ENCODE measurements around the gene ADAMTS17. TPM values are rescaled to one million over a fixed set of nuclear protein-coding genes. Genes with fewer than 3 reads are reported as not detected.

ADAMTS17 gene
- polyA plus RNA-seq, 3 donors = 0.11 to 2.6 (median 0.76) TPM

DNA sequence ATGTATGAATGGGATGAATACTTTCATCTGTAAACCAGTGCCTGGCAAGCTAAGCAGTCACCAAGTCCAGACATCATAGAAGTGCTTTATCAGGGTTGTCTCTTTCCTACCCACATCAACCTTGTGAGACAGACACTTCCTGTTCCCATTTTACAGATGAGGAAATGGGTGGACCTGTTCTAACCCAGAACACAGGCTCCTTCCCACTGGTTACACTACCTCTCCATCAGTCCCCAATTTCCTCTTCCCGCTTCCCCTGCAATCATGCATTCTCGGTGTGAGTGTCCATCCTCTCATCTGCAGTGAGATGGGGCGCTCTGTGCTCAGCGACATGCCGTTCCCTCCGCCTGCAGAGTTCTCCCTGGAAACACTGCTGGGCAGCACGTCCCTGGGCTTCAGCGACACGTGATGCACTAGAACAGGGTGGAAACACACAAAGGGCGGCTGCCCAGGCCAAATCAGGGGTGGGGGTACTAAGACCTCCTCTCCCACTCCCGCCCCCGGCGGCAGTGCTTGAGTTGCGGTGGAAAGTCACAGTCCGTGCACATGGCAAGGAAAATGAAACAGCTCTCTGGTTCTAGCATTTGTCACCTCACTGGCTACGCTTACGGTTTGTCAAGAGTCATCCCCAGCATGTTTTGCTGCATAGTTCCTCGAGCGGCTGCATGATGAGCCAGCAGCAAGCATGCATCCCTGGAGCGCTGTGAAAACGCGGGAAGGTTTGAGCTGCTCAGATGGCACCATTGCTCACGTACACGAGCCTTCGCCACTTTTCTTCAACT lies 201.1 kb downstream of the ADAMTS17 start:
- H3K27ac ChIP-seq (ENCODE audit: low read depth, low read length) = no peak overlapping the region
- 84 to 88% (median 86%) methylated on average over 25 of the region's 25 CpGs for WGBS, 3 donors

DNA sequence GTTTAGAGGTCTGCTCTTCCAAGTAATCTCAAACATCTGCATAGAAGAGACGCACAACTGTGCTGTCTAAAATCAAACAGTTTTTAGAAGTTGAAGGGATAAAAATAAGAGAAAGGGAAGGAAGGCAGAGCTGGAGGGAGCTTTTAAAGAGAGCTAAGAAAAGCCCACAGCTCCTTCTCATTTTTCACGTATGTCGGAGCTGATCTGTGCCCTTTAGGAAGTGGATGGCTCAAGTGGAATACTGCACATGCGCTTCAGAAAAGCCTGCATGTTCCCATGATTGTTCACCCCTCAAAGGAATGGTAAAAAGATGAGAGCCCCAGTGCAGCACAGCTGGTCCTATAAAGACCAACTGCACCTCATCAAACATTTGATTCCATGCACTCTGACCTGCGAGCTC lies 207.2 kb downstream of the ADAMTS17 start:
- WGBS, 3 donors = 48 to 80% (median 50%) methylated on average over 5 of the region's 5 CpGs
- no peak overlapping the region for H3K27ac ChIP-seq (ENCODE audit: low read depth, low read length)

DNA sequence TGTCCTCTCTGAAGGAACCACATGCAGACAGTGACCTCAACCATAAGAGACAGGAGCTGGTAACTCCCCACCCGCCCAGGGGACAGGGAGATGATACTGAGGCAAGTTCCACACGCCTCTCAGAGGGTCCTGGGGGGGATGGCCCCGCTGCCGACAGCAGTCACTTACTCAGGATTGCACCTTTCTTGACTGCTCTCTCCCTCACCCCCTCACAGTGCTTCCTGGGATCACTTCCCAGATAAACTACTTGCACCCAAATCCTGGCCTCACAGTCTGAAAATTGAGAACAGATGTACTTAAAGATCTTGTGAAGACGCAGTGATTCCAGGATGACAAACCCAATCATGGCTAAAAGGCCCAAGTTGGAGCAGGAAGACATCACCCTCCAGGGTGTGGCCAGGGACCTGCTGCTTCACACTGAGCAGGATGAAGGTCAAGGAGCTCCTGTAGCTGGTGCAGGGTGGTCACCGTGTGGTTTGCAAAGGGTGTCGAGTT lies 207.6 kb downstream of the ADAMTS17 start:
- no peak overlapping the region for H3K27ac ChIP-seq (ENCODE audit: low read depth, low read length)
- 62 to 80% (median 68%) methylated on average over 7 of the region's 7 CpGs for WGBS, 3 donors

DNA sequence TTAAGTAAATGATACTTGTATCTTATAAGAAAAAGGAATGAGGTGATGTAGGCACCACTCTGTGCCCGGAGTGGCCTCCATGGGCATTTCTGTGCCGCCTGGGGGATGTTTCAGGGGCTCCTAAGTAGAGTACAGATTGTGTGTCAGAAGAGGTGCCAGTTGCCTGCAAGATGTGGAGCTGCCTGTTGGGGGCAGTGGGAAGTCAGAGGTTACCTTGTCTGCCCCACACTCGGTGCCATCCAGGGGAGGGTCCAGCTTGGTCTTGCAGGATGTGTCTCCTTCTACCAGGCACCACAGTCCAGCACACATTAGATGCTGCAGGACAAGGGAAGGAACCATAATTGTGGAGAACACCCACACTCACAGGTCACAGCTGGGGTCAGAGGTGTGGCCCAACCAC lies 208.8 kb downstream of the ADAMTS17 start:
- H3K27ac ChIP-seq (ENCODE audit: low read depth, low read length) = no peak overlapping the region
- WGBS, 3 donors = 73 to 89% (median 84%) methylated on average over 3 of the region's 3 CpGs

DNA sequence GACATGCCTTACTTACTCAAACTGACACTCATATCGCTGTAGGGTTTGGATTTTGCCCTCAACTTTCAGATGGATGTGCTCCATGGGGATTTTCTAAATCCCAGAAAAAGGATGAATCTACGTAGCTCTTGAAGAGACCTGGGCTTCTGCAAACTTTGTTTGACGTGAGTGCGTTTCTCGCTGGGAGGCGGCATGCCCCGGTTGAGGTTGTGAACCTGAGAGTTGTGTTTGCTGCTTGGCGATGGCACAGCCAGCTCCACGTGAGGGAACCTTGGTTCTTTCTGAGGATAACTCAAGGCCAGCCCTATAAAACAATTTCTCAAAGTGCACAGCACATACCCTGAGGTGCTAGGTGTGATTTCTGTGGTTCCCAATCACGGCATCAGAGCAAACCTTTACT lies 209.5 kb downstream of the ADAMTS17 start:
- 91 to 92% (median 91%) methylated on average over 10 of the region's 10 CpGs for WGBS, 3 donors
- no peak overlapping the region for H3K27ac ChIP-seq (ENCODE audit: low read depth, low read length)

DNA sequence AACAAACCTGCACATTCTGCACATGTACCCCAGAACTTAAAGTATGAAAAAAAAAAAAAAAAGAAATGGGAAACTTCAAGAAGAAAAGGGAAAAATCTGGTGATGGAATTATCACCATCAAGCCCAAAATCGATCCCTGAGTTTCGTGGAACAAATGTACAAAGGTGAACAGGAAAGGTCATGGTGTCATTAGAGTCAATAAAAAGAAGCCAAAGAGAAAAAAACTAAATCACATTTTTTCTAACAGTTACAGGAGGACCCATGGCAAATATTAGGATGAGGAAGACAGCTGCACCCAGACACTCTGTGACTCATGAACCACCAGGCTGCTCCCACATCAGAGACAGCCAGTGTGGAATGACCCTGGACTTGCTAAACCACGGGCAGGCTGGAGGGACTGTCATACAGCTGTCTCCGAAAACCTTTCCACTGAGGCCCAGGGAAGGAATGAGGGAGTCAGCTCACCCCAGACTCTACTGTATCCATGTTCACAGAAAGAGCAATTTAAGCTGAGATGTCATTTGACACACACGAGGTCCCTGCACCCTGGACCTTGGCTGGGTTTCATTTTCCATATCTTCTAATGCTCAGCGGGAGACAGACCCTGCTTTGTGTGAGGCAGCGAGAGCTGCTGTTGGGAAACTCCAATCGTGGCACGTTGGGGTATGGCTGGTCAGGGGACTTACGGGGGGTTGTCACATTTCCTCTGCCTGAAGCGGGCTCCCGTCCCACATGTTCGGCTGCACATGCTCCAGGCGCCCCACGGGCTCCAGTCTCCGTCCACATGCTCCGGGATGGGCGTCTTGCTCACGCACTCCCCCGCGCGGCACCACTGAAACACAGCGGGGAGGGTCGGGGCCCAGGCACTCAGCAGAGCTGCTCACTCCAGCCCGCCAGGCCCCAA lies 210.2 kb downstream of the ADAMTS17 start:
- no peak overlapping the region for H3K27ac ChIP-seq (ENCODE audit: low read depth, low read length)
- WGBS, 3 donors = 66 to 67% (median 66%) methylated on average over 25 of the region's 25 CpGs

DNA sequence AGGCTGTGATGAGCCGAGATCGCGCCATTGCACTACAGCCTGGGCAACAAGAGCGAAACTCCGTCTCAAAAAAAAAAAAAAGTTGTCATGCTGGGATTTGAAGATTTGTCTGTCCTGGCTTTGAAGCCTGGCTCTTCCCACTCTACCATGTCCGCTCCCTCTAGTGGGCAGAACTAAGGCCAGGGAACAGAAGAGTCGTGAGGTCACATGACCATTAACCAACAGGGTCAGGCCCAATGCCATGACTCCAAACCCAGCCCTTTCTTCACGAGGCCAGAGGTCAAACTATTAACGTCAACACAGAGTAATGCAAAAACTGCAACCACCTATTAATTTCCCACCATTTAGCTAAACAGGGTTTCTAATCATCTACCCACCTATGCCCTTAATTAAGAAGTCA lies 212.1 kb downstream of the ADAMTS17 start:
- WGBS, 3 donors = 85 to 93% (median 89%) methylated on average over 9 of the region's 9 CpGs
- no peak overlapping the region for H3K27ac ChIP-seq (ENCODE audit: low read depth, low read length)

DNA sequence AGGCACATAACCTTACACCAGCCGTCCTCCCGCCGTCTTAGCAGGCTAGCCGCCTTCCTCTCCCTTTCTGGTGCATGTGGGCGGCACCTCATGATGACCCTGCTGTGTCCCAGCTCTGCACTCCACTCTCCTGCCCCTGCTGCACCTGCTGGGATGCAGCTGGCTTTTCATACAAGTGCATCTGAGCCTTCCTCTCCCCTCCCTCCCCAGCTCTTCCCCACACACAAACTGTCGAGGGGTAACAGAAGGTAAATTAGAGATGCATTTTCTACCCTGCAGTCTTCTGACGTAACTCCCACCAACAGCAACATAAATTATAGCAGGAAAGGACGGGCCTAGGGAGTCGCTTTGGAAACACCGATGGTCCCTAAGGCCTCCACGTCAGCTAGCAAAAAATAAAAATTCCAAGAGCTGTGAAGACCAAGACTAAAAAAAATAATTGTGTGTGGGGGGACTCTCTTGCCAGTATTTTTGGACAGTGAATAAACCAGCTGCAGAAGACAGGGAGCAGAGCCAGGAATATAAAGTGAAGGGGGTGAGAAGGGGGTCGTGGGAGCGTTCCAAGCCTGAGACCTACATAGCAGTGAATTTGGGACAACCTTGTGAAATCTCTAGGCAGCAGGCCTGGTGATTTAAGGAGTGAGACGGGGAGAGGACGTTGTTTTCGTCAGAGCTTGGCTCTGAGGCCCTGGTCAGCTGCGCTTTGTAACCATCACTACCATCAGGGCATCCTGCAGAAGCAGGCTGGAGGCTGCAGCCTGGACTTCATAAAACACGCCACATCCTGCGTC lies 216.2 kb downstream of the ADAMTS17 start:
- no peak overlapping the region for H3K27ac ChIP-seq (ENCODE audit: low read depth, low read length)
- 56 to 81% (median 60%) methylated on average over 19 of the region's 19 CpGs for WGBS, 3 donors

DNA sequence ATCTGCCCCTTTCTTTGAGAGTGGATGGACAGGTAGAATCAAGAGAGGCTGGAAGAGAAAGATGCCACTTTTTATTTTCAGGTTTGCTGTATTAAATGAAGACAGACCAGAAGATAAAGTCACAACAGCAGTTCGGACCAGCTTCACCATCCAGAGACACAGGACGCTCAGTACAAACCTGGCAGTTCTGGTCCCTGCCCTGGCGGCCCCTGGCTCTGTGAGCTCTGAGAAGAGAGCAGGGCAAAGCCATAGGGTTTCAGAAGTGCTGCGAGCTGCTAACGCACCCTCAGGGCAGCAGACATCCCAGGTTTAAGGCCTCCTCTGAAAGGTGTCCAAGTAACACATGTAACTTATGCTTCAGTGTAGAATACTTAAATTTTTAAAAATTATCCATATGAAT lies 216.8 kb downstream of the ADAMTS17 start:
- WGBS, 3 donors = 96 to 98% (median 97%) methylated on average over 5 of the region's 5 CpGs
- no peak overlapping the region for H3K27ac ChIP-seq (ENCODE audit: low read depth, low read length)

DNA sequence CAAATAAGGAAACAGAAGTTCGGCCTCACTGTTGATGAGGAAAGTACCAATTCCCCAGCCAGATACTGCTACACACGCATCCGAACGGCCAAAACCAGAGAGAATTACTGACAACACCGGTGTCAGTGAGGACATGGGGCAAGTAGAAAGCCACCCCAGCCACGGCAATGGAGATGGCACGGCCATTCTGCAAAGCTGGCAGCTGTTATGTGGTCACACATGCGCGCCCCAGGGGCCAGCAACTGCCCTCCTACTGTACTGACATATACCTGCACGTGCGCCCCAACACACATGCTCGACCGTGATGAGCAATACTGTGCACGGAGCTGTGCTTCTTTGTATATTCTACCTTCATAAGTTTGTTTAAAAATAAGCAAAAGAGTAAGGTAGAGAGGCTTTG lies 217.4 kb downstream of the ADAMTS17 start:
- H3K27ac ChIP-seq (ENCODE audit: low read depth, low read length) = no peak overlapping the region
- WGBS, 3 donors = 95% methylated on average over 14 of the region's 14 CpGs

DNA sequence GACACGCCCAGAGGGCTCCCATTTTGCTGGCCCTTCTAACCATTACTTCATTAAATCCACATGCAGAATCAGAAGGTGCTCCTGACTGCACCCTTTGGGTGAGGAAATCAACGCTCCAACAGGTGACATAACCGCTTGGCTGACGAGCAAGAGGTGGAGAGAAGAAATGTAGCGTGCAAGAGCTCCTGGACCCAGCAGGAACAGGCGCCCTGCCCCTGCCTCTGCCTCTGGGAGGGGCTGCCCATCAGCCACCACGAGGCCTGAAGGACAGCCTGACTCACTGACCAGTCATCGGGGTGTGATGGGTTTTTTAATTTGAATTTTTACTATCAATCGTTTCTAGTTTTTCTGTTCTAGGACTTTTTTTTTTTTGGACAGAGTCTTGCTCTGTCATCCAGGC lies 218.2 kb downstream of the ADAMTS17 start:
- WGBS, 3 donors = 78 to 94% (median 85%) methylated on average over 9 of the region's 9 CpGs
- no peak overlapping the region for H3K27ac ChIP-seq (ENCODE audit: low read depth, low read length)

DNA sequence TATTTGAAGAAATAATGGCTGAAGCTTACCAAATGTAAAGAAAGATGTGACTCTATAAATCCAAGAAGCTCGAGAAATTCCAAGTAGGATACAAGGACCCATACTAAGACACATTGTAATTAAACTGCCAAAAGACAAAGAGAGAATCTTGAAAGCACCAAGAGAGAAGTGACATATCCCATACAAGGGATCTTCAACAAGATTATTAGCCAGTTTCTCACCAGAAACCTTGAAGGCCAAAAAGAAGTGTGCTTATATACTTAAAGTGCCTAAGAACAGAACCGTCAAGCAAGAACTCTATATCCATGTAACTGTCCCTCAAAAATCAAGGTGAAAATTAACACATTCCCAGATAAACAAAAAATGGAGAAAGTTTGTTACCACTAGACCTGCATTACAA lies 220.5 kb downstream of the ADAMTS17 start:
- no peak overlapping the region for H3K27ac ChIP-seq (ENCODE audit: low read depth, low read length)
- WGBS, 3 donors = 87 to 98% (median 93%) methylated on average over 2 of the region's 2 CpGs

DNA sequence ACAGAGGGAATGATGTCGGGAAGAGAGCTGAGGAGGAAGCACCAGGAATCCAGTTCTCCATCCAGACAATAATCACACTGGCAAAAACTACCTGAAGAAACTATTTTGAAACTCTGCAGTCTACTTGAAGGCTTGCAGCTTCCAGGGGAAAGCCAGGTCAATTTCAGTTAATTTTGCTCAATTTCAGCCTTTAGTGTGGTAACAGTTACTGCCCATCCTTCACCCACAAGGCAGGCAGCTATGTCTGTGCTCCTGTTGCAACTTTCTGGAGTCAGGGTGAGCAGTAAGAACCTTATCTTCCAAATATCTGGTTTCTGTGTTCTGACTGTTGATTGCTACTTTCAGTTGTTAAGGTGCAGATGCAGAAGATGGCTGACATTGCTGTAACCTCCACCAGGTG lies 221.7 kb downstream of the ADAMTS17 start:
- H3K27ac ChIP-seq (ENCODE audit: low read depth, low read length) = no peak overlapping the region
- WGBS, 3 donors = 83 to 97% (median 87%) methylated on average over 1 of the region's 1 CpG

DNA sequence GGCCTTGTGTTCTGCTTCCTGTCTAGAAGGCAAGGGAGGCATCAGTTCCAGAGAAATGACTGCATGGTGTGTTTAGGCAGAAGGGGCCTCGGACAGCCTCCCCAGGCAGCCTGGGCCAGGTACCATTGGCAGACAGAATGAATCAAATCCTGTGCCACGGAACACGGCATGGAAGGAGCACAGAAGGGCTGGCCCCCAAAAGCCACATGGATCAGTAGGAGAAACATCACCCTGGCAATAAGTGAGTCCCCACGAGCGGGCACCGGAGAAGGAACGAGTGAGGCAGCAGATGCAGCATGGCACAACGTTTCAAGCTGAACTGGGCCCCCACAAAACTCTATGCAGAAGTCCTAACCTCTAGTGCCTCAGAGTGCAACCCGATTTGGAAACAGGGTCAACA lies 223.2 kb downstream of the ADAMTS17 start:
- 87 to 95% (median 88%) methylated on average over 9 of the region's 9 CpGs for WGBS, 3 donors
- no peak overlapping the region for H3K27ac ChIP-seq (ENCODE audit: low read depth, low read length)

DNA sequence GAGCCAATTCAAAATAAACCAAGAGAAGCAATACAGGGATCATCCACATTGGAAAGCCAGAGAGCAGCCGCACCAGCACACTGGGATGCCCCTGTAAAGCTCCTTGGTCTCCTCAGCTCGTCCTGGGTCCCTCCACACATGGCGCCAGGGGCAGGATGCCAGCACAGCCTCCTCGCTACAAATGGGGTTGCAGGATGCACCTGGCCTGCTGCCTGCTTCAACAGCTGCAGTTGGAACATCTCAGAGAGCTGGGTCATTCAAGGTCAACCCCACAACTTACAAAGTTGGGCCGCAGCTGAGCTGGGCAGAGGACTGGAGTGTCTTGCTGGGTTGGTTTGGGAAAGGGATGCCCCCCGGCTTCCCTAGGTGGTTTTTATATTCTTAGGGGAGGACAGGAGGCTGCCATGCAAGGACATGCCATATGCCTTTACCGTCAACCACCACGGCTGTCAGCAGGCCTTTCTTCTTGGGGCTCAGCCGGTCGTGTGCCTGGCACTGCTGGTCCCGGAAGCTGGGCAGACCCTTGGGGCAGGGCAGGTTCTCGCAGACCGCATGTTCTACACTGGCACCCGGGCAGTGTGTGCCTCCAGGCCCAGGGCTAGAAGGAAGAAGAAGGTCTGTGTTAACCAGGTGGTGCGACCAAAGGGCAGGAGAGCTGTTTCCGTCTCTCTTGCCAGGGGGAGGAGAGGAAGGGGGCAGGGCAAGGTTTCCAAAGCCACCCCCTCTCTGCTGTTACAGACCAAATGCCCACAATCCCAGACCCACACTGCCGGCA lies 225.2 kb downstream of the ADAMTS17 start:
- no peak overlapping the region for H3K27ac ChIP-seq (ENCODE audit: low read depth, low read length)
- 81 to 83% (median 82%) methylated on average over 17 of the region's 17 CpGs for WGBS, 3 donors

DNA sequence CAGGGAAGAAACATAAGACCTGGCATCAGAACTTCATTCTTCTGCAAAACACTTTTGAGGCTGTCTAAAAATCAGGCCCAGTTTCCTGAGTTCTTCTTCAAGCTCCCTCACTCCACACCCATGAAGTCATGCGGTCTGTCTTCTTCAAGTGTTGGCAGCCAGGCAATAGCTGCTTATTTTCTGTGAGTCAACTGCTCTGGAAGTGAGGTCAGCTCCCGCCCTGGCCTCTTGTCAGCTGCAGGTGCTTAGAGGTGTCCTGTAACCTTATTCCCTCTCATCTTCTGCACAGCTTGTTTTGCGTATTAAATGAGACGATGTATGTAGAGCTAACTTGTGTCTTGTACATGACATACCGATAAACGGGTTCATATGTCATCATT lies 226.1 kb downstream of the ADAMTS17 start:
- 89 to 94% (median 92%) methylated on average over 6 of the region's 6 CpGs for WGBS, 3 donors
- H3K27ac ChIP-seq (ENCODE audit: low read depth, low read length) = no peak overlapping the region

DNA sequence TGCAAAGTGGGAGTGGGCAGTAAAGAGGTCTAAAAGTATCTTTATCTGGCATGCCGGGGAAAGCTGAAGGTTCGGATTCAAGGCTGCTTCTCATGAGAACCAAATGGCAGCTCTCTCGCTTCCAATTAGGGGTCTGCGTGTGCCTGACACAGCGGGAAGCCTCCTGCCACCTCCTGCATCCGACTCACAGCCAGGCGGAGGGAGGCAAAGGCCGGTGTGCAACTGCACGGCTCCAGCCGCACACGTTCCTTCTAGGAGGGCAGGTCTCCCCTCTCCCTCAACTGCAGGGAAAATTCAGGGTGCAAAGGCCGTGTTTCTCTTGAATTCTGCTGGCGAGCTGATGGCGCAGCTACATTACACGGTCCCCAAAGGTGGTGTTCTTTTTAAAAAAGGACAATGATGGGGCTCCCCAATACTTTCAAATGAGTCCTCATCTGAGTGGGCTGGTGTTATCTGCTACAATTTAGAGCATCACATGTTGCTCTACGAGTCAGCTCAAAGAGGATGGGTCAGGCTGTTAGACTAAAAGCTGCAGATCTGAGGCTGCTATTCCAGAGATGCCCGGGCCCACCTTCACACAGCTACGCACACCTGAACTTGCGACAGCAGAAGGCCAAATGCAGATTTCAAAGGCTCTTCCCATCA lies 226.6 kb downstream of the ADAMTS17 start:
- no peak overlapping the region for H3K27ac ChIP-seq (ENCODE audit: low read depth, low read length)
- WGBS, 3 donors = 79 to 89% (median 83%) methylated on average over 19 of the region's 19 CpGs

DNA sequence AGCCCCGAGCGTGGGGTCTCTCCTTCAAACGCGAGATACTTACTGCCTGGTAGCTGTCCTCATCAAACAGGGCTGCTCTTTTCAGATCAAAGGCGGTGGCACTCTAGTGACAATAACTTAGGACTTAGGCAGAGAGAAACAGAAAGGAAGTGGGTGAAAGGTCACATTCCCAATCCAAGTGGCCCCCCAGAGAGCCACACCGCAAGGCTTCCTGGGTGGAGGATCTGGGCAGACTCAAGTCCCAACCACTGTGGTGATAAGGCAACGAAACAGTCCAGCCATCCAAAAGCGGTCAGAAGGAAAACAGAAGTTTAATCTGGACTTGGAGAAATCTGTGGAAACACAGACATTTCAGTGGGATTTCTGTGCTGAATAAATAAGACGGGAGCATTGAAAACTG lies 227.2 kb downstream of the ADAMTS17 start:
- H3K27ac ChIP-seq (ENCODE audit: low read depth, low read length) = no peak overlapping the region
- 22 to 56% (median 25%) methylated on average over 9 of the region's 9 CpGs for WGBS, 3 donors
